GM15510 (cell line): Measurements from ENCODE around the gene HCAR1.
A peak's percentile ranks its signal among the peaks of the same experiment; 100 is the strongest.

Experiments used
- POLR2A ChIP-seq: IDR thresholded peaks from 3 replicates; pipeline ENCODE4 v1.6.1; 2011; ENCODE audit warnings: borderline replicate concordance; ENCODE audit not compliant: insufficient read length; ENCODE audit errors: extremely low read depth

HCAR1 gene, protein sequence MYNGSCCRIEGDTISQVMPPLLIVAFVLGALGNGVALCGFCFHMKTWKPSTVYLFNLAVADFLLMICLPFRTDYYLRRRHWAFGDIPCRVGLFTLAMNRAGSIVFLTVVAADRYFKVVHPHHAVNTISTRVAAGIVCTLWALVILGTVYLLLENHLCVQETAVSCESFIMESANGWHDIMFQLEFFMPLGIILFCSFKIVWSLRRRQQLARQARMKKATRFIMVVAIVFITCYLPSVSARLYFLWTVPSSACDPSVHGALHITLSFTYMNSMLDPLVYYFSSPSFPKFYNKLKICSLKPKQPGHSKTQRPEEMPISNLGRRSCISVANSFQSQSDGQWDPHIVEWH

DNA sequence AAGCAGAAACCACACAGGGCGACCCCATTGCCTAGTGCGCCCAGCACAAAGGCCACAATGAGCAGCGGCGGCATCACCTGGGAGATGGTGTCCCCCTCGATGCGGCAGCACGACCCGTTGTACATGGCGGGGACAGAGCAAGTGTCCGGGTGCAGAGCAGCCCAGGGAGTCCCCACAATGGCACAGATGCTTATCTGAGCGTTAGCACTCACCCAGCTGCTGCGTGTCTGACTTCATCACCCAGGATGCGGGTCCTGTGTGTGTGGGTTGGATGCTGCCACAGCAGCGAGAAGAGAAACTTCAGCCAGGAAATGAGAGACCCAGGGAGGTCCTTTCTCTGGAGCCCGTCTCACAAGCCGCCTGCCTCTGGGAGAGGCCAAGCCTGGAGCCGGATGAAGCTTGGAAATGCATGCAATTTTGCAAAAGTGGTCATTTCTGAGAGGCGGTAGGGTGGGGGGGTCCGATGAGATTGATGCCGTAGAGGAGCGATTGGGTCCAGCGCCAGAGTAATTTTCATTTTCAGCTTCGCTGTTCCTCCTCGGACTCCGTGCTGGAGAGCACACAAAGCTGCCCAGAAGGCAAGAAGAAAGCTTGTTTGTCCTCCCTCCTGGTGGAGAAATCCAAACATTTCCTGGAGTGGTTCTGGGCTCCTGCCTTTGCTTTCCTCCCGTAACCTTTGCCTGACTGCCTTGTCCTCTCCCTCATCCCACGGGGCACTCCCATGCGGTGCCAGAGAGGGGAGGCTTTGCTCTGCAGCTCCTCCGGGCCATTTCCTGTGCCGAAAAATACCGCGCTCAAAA is at the start of gene HCAR1:
TSS of gene HCAR1 (minus strand) at position 630 of the 800 bp plus-strand sequence. CDS start at position 125, 505 bp downstream.
- TF ChIP-seq POLR2A, result no peak

DNA sequence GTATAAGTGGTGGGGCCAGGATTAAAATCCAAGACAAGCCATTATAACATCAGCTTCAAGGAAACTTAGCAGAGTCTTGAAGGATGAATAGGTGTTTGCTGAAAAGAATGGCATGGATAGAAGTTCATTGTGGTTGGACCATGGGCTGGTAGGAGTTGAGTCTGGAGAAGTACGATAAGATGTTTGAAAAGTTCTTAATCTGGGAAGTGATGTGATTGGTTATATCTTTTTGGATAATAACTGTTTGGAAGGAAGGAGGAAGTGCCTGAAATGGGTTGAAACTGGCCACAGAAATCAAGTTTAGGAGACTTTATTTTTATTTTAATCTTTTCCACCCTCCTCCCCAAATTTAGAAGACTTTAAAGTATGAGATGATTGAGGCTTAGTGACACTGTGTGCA is 26.9 kb upstream of the HCAR1 start:
- no peak for TF ChIP-seq POLR2A

DNA sequence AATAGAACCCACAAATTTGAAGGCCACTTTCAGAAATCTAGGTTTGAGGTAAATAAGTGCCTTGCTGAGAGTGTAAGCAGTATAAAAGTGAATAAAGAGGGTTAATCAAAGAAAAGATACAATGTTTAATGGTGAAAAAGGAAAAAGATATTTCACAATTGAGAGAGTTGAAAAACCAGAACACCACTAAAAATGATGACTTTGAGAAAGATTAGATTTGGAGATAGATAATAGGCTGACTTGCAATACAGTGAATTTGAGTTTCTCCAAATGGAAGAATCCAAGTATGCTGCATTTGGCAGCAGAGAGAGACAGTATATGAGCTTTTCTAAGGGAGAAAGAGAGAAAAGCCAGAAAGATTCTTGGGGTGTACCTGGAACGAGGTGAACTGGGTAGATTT is 24.1 kb upstream of the HCAR1 start:
- TF ChIP-seq POLR2A, result no peak

DNA sequence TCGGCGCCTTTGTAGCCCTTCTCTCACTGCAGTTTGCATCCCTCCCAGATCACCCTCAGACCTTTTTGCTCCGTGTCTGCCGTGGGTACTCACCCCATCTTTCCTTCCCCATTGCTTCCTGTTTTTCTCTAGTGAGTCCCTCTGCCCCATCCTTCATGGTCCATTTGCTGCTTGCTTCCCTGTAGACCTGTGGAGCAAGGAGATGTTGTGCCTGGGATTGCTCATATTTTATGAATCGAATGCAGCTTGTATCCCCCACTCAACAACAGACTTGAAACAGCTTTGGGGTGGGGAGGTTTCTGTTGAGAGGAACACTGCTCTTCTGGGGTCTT is 22.6 kb upstream of the HCAR1 start:
- no peak for TF ChIP-seq POLR2A

DNA sequence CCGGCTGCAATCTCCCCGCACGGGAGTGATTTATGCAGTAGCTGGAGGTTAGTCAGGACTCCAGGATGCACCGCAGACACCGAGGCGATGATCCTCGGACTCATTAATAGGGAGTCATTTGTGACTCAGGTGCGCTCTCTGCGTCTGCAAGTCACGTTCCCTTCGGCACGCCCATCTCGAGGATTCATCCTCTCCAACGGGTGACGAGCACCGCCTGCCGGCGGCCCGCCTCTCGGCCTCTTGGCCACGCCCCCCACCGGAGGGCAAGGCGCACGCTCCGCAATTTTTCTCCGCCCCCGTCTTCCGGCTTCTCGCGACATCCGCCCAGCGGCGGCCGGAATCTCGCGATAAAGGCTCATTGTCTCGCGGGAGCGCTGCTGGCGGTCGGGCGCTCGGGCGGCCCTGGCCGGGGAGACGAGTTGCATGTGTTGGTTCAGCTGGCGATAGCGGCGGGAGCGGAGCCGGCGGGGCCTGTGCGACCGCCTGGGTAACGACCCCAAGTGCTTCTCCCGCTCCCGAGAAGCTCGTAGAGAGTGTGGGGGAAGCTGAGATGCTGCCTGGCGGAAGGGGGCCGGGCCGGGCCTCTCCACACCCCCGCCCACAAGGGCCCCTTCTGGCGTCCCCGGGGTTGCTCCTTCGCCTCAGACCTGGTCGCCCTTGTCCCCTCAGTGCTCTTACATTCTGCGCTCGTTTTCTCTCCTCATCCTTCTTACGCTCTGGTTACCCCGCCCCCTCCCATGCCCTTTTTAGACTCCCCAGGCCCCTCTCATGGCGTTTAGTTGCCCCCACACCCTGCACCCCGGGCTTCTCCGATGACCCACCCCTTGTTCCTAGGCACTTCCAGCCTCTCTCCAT is 22.0 kb upstream of the HCAR1 start, which contains the start of gene DENR:
TSS of gene DENR (plus strand) at position 361 of the 855 bp plus-strand sequence. CDS start 878 bp downstream, outside the sequence.
- peak; percentile 93 for TF ChIP-seq POLR2A

DNA sequence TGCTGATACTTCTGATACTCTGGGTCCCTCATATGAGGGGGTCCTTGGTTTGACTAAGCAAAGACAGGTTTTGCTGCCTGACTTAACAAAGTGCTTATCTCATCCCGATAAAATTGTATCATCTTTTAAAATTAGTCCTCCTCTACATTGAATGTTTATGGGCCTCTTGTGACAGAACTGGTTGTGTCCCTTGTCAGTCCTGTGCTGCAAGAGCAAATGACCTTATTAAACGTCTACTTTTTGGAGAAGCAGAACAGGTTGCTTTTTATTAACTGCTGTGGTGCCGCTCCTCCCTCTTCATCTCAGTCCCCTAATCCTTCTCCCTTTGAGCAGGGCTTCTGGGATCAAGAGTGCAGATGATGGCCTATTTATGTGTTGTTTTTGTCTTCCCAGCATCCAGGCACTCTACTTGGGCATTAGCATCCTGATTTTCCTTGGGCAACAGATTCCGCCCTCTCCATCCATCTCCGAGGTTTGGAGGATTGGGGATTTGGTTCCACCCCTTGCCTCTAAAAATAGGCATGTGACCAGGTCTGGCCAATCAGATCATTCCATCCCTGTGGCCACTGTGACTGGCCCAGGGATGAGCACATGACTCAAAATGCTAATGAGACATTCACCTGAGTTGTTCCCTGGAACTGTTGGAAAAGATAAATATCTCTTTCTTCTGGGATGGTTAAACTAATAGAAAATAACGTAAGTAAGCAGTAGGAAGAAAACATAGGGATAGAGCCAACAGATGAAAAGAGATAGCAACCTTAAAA is 19.1 kb upstream of the HCAR1 start:
- TF ChIP-seq POLR2A, result no peak

DNA sequence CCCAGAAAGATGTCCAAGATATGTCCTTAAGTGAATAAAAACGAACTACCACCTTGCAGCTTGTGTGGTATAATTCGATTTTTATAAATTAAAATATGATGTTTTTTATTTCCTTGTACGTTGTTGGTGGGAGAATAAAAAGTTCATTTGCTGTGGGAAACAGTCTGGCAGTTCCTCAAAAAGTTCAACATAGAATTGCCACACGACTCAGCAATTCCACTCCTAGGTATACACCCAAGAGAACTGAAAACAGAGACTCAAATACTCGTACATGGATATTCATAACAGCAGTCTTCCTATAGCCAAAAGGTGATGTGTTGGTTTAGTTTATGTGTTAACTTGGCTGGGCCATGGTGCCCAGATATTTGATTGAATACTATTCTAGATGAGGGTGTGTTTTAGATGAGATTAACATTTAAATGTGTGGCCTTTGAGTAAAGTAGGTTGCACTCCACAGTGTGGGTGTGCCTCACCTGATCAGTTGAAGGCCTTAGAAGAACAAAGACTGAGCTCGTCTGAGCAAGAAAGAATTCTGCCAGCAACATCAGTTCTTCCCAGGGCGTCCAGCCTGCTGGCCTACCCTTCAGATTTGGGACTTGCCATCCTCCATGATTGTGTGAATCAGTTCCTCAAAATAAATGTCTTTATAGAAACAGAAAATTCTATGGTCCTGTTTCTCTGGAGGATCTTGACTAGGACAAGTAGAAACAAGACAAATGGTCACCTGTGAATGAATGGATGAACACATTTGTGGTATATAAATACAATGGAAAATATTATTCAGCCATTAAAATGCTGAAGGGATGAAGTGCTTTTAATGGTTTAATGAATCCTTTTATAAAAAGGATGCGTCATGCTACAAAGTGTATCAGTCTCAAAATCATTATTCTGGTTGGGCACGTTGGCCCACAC is 16.8 kb upstream of the HCAR1 start:
- no peak for TF ChIP-seq POLR2A

DNA sequence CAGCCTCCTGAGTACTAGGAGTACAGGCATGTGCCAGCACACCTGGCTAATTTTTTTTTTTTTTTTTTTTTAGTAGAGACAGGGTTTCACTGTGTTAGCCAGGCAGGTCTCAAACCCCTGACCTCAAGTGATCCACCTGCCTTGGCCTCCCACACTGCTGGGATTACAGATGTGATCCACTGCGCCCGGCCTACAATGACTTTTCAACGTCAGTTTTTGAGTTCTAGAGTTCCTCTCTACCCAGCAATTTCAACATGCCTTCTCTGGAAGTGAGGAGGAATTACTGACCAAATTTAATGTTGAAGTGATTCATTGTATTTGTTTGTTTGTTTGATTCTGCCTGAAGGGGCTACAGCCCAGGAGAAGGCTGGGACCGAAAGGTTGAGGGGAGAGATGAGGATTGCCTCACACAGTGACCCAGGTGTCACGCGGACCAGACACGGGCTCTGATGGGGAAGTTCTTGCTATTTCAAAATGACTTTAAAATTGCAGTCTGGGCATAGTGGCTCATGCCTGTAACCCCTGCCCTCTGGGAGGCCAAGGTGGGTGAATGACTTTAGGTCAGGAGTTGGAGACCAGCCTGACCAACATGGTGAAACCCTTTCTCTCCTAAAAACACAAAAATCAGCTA is 13.4 kb upstream of the HCAR1 start:
- no peak for TF ChIP-seq POLR2A

DNA sequence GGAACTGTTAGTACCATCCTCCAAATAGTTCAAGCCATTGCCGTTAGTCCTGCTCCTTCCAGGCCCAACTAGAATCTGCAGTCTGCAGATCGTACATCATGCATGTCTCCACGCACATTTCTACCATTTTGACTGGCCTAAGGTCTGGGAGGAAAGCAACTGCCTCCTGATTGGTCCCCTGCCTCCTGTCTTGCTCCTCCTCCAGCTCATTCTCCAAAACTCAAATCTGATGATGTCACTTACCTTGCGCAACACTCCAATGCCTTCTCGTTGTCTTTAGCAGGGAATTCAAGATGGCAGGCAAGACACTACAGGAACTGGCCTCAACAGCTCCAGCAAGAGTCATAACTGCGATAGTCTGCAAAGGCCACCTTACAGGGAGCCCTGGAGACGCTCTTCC is 9.7 kb upstream of the HCAR1 start:
- no peak for TF ChIP-seq POLR2A

DNA sequence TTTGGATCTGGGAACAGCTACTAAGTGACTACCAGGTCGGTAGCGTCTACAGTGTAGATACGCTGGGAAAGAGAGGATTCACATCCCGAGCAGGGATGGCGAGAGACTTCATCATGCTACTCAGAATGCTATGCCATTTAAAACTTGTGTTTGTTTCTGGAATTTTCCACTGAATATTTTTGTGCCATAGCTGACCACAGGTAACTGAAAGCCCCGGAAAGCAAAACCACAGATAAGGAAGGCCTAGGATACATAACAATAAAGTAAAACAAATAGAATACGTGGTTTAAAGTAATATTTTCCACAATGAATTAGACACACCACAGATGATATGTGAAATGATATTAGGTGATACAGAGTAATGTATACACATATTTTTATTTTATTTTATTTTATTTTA is 7.9 kb upstream of the HCAR1 start:
- TF ChIP-seq POLR2A, result no peak

DNA sequence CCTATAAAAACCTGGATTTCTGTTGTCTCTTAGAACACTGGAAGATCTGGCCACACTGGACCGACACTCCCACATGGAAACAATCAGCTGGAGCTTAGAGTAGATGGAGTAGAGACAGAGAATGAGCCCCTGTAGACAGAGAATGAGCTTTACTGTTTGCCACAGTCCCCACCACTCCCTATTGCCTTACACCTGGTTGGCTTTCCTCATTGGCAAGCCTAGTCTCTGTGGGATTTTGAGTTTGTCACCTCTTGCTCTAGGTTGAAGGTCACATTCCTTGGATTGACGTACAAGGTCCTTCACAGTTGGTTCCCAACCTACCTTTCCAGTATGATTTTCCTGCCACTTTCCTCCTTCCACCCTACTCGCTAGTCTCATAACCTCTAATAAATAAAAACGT is 2.0 kb upstream of the HCAR1 start:
- TF ChIP-seq POLR2A, result no peak

DNA sequence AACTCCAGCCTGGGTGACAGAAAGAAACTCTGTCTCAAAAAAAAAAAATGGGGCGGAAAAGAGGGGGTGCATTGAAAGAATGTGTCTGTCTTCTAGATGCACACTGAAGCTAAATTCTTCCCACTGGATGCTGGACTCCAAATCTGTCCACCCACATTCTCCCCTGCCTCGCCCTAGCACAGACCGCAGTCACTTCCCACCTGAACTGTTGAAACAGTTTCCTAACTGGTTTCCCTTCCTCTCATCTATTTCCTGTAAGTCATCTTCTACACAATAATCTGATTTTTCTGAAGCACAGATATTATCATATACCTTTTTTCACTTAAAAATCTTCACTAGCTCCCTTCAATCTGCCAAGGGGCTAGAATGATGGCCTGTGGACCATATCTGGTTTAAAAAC is 1.5 kb upstream of the HCAR1 start:
- no peak for TF ChIP-seq POLR2A
